HL-60 (cell line): ENCODE data around the gene TMEM235.

Source experiments
- DNase-seq, 2 experiments: peaks; one replicate each; pipeline ENCODE4 v3.0.0-alpha.2; 2010 to 2020; ENCODE audit warnings: low read depth in 1 of 2, low spot score in 1 of 2
- H3K27ac ChIP-seq: fragments of 250-450 bp; sonication (Bioruptor Pico); replicated peaks from 2 replicates; pipeline ENCODE4 v1.5.1; 2020; ENCODE audit warnings: mild to moderate bottlenecking, moderate library complexity
- H3K27me3 ChIP-seq: fragments of 250-450 bp; sonication (Bioruptor Pico); 2 replicates; pipeline ENCODE4 v1.5.1; 2021; ENCODE audit warnings: mild to moderate bottlenecking, moderate library complexity; ENCODE audit not compliant: insufficient read depth, poor library complexity, severe bottlenecking
- H3K4me3 ChIP-seq: replicated peaks from 2 replicates; pipeline ENCODE4 v1.5.1; 2011; ENCODE audit warnings: mild to moderate bottlenecking, control low read depth, low read length; ENCODE audit not compliant: insufficient read depth
- CTCF ChIP-seq: IDR thresholded peaks from one replicate; pipeline ENCODE4 v1.5.1; 2011; ENCODE audit warnings: low read length, control low read depth, inconsistent platforms; ENCODE audit not compliant: insufficient read depth
- GABPA ChIP-seq: IDR thresholded peaks from 2 replicates; pipeline ENCODE4 v1.6.1; 2012; ENCODE audit warnings: low read depth
- POLR2AphosphoS5 ChIP-seq: IDR thresholded peaks from 2 replicates; pipeline ENCODE4 v1.6.1; 2012; ENCODE audit warnings: low read depth
- REST ChIP-seq: IDR thresholded peaks from 2 replicates; pipeline ENCODE4 v1.6.1; 2012; ENCODE audit warnings: low read depth; ENCODE audit not compliant: insufficient replicate concordance
- SPI1 ChIP-seq: IDR thresholded peaks from 2 replicates; pipeline ENCODE4 v1.6.1; 2012; ENCODE audit warnings: low read depth, mild to moderate bottlenecking, borderline replicate concordance

The TMEM235 gene

GRCh38 chr17:78186692-78187595 is 44.5 kb upstream of the TMEM235 start, which contains the start of the genes AFMID and TK1:
AFMID (plus strand) TSS chr17:78187362; CDS start chr17:78187371, 9 bp downstream.
TK1 (minus strand) TSS chr17:78187052; CDS start chr17:78186994, 58 bp downstream.
- DNase-seq = peak; percentile 97 to 98
- H3K27me3 ChIP-seq = no peaks in the 10 kb centered on the region
- TF ChIP-seq SPI1 (no peak), POLR2AphosphoS5 (peak; percentile 94)
- peak within 1 kb of the TSS; percentile 92 for H3K4me3 ChIP-seq
- peak within 1 kb of the TSS; percentile 78 for H3K27ac ChIP-seq

- TF ChIP-seq SPI1 (no peak), CTCF (no peak), REST (no peak), POLR2AphosphoS5 (no peak)
- no peak overlapping the region for H3K27ac ChIP-seq
- no peak for DNase-seq
- no peaks in the 10 kb centered on the region for H3K27me3 ChIP-seq
- H3K4me3 ChIP-seq = no peak overlapping the region
Observed at GRCh38 chr17:78196716-78197115, 34.7 kb upstream of the TMEM235 start.

GRCh38 chr17:78197147-78197832 is 34.1 kb upstream of the TMEM235 start:
- TF ChIP-seq SPI1 (no peak), CTCF (no peak), POLR2AphosphoS5 (no peak)
- H3K27ac ChIP-seq = no peak overlapping the region; the same call in 1 of the 2 replicates
- no peak overlapping the region for H3K4me3 ChIP-seq
- no peak for DNase-seq
- H3K27me3 ChIP-seq = no peaks in the 10 kb centered on the region

GRCh38 chr17:78200451-78200850 is 31.0 kb upstream of the TMEM235 start:
- H3K4me3 ChIP-seq = no peak overlapping the region
- H3K27ac ChIP-seq = no peak overlapping the region
- H3K27me3 ChIP-seq = no peaks in the 10 kb centered on the region
- DNase-seq = no peak
- TF ChIP-seq GABPA = no peak

GRCh38 chr17:78202666-78203065 is 28.8 kb upstream of the TMEM235 start:
- DNase-seq = no peak
- Histone ChIP-seq H3K27ac (no peak overlapping the region), H3K4me3 (no peak overlapping the region), H3K27me3 (no peaks in the 10 kb centered on the region)
- TF ChIP-seq GABPA (no peak), REST (no peak), POLR2AphosphoS5 (no peak), CTCF (no peak), SPI1 (no peak)
